IMR-90 (cell line): ENCODE measurements around the gene NCBP2.

Source experiments
- CEBPB ChIP-seq: IDR thresholded peaks from 2 replicates; pipeline ENCODE4 v1.6.1; 2012; ENCODE audit warnings: low read depth, low read length, improper control_type of control experiment
- CTCF ChIP-seq: conservative IDR thresholded peaks from 2 replicates; pipeline ENCODE4 v1.5.1; 2012; ENCODE audit warnings: mild to moderate bottlenecking, low read depth, low read length, improper control_type of control experiment
- MAFK ChIP-seq: IDR thresholded peaks from 2 replicates; pipeline ENCODE4 v1.6.1; 2012; ENCODE audit warnings: low read depth, low read length, improper control_type of control experiment
- POLR2A ChIP-seq: IDR thresholded peaks from 2 replicates; pipeline ENCODE4 v1.6.1; 2012; ENCODE audit warnings: mild to moderate bottlenecking, low read depth, low read length
- RAD21 ChIP-seq: IDR thresholded peaks from 2 replicates; pipeline ENCODE4 v1.6.1; 2012; ENCODE audit warnings: low read length, improper control_type of control experiment
- RCOR1 ChIP-seq: IDR thresholded peaks from 2 replicates; pipeline ENCODE4 v1.6.1; 2012; ENCODE audit warnings: mild to moderate bottlenecking, low read length, improper control_type of control experiment; ENCODE audit not compliant: insufficient replicate concordance
- USF2 ChIP-seq: fragments of 150-350 bp; IDR thresholded peaks from 2 replicates; pipeline ENCODE4 v1.6.1; 2017; ENCODE audit warnings: mild to moderate bottlenecking, antibody characterized with exemption, low read length, low read depth

- TF ChIP-seq CEBPB (no peak), CTCF (no peak), USF2 (no peak), RAD21 (no peak), POLR2A (no peak), MAFK (no peak), RCOR1 (no peak)
These were observed 44.7 kb upstream of the NCBP2 start for GRCh38 chr3:196987022-196987421.
